OCI-M2 (cell line): Measurements from ENCODE around the gene RNF125.
A peak's percentile ranks its signal among the peaks of the same experiment; 100 is the strongest.
"Not testable (repeated sequence)": the region's sequence is repeated elsewhere in the genome, so short reads cannot be mapped to it uniquely, and the experiment has no call there.

ENCODE experiments used
- DNase-seq: peaks from one replicate; lab custom pipeline; 2025; ENCODE audit not compliant: unreplicated experiment; lab: John Stamatoyannopoulos, UW

RNF125 gene

DNA sequence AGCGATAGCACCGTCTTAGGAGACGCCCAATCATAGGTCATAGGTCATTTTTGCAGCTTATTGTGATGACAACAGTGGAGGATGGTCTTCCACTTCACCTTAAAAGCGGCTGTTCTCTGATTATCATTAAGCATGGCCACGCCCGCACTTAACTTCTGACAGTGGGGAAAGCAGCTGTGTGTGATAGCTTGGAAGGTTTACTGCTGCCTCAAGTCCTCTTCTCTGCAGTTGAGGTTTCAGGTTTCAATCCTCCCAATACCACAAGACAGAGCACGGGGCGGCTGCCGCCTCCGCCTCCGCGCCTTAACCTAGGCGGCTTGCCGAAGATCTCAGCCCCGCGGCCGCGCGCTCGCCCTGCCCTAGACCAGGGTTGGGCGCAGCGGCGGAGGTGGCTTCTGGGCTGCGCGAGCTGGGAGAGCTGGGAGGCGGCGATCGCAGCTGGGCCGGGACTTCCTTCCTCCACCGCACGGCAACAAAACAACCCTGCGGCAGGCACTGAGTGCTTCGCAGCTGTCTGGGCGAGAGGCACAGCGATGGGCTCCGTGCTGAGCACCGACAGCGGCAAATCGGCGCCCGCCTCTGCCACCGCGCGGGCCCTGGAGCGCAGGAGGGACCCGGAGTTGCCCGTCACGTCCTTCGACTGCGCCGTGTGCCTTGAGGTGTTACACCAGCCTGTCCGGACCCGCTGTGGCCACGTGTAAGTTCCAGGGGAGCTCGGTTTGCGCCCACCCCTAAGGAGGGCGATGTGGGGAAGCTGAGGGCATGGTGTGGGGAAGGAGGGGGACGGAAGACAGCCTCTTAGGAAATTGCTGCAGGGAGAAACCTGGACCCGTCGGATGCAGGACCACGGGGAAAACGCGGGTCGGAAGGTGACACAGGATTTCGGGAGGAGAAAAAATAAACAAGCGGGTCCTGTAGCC lies at the start of gene RNF125:
RNF125 (plus strand) TSS at position 495 of the 920 bp plus-strand sequence; CDS start at position 534, 39 bp downstream.
- peak; percentile 35 for DNase-seq

DNA sequence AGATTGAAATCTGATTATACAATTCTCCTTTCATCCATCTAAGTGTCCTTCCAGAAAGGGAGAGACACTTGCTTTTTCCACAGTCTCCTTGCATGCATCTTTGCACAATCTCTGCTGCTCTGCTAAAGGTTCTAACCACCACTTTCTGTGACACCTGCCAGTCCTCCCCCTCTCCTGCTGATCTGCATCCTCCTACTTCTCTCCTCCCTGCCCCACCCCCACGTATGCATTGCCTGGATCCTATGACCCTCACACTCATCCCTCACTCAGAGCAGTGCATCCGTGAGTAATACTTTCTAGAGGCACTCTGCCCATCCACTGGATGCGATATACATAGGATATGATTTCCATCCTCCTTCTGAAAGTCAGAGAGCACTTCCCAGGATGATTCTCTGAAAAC lies 48.0 kb upstream of the RNF125 start:
- DNase-seq, result no peak

DNA sequence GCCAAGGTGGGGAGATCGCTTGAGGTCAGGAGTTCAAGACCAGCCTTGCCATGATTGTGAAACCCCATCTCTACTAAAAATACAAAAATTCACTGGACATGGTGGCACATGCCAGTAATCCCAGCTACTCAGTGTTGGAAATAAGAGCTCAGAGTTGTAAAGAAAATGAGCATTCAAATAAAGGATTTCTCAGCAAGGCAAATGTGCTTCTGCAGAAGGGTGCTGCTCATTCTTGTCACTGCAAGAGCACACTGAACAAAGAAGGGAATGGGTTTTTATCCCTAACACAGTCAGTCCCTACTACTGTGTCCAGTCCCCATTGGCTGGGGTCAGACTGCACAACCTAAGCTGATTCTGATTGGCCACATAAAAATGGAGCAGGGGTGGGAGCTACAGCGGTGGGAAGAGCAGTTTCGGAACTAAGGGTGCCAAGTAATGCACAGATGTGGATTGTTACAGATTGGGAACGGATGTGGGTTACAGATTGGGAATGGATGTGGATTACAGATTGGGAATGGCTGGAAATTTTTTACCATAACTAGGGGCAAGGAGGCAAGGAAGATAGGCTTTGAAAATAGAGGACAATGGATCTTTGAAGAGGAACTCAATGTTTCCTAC lies 44.6 kb upstream of the RNF125 start:
- DNase-seq, result no peak

DNA sequence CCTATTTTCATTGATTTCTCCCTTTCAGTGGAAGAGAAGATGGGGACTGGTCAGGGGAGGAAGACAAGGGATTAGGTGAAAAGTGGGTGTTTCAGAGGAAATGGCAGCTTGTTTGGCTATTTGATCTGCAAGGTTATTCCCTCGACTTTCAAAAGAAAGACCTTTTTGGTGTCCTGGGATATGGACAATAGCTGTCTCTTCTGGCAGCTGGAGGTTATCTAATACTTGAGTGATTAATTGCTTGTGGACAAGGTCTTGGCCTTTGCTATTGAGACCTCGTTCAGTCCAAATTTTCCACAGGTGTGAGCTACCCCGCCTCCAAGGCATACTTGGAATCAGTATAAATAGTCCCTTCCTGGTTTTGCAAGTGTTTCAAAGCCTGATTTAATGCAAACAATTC lies 42.4 kb upstream of the RNF125 start:
- DNase-seq, result no peak

DNA sequence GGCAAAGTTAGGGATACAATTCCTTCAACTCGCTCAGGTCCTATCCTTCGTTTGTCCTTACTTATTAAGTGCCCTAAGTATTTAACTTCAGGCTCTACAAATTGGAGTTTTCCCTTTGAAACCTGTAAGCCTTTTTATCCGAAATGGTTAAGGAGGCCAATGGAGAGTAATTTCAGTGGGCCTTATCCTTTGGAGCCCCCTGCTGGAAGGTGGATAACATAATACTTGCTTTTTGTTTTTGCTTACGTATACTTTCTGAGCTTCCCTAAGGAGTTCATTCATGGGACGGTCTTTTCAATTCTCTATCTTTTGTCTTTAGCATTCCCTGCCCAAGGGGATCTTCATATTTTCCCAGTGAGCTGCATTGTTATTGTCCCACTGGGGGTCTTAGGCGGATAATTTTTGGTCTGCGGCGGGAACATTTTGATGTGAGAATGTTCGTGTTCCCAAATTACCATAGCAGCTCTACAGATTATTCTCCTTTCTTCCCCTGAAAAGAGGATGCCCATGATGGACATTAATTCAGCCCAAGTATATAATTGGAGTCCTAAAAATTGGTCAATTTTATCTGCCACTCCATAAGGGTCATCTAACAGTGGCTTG lies 41.3 kb upstream of the RNF125 start:
- DNase-seq, result no peak

DNA sequence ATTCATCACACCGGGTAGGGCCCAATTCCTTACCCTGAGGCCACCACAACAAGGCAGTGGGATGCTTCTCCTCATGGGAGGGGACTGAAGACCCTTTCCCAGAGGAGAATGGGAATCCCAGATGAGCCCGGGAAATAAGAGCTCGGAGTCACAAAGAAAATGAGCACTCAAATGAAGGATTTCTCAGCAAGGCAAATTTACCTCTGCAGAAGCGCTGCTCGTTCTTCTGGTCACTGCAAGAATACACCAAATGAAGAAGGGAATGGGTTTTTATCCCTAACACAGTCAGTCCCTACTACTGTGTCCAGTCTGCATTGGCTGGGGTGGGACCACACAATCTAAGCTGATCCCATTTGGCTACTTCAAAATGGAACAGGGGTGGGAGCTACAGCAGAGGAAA lies 40.0 kb upstream of the RNF125 start:
- DNase-seq, result no peak

DNA sequence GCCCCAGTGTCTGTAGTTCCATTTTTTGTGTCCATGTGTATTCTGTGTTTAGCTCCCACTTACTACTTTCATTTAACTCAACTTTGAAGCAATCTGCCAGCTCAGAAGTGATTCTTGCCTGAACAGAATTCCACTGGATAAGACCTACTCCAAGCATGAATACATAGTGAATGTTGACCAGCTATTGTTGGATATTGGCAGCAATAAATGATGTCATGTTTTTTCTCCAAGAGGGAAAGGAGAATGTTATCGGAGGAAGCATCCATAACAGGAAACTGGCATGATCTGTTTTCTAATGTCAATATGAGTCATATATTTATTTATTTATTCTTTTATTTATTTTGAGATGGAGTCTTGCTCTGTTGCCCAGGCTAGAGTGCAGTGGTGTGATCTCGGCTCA lies 38.9 kb upstream of the RNF125 start:
- DNase-seq, result no peak

DNA sequence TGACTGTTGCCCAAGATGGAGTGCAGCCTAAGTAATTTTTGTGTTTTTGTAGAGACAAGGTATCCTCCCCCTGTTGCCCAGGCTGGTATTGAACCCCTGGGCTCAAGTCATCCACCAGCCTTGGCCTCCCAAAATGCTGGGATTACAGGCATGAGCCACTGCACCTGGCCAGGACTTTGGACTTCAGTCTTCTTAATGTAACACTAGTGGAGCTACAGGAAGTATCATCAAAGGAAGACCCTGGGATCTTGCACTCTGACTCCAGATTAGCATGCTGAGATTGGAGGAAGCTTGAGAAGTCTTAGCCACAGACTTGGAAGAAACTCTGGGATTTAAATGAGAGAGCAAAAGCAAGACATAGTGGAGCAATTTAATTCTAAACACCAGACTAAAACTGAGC lies 37.8 kb upstream of the RNF125 start:
- DNase-seq, result no peak

DNA sequence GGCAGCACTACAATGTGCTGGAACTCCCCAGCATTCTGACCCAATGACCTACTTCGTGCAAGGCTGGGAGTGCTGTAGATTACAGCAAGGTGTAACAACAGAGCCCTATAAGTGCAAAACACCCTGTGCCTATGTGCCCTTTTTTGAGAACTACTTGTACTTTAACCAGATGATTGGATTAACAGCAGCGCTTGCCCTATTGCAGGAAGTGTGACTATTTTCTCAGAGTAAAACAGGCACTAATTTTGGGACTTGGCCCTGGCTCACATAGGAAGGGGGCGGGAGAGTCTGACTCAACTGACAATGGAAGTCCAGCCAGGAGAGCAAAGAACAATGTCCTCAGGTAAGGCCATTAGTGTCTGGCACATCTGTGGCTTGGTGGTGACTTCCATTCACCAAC lies 35.6 kb upstream of the RNF125 start:
- DNase-seq, result no peak

DNA sequence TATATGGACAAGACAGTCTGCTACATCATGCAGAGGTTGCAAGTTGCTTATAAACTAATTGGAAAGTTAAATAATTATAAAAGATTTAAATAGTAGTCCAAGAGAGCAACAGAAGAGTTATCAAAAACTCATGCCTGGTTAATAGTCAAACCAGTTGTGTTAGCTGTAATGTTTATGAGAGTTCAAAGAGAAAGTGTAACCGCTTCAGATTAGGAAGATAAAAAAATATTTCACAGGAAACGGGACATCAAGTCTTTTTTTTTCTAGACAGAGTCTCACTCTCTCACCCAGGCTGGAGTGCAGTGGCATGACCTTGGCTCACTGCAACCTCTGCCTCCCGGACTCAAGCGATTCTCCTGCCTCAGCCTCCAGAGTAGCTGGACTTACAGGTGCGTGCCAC lies 34.6 kb upstream of the RNF125 start:
- DNase-seq, result no peak

DNA sequence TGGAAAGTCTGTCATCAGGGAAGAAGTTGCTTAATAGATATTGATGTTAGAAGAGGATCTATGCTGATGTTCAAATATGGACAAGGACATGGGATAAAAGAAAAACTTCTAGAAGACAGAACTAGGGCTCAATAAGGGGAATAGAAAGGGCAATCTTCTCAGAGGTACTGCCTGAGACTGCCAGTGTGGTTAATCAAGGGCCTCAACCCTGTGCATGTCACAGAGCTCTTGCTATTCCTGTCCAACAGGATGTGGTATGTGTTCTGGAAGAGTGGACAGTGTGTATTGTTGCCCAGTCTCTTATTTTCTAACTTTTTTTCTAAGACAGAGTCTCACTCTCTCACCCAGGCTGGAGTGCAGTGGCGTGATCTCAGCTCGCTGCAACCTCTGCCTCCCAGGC lies 27.8 kb upstream of the RNF125 start:
- DNase-seq, result no peak

DNA sequence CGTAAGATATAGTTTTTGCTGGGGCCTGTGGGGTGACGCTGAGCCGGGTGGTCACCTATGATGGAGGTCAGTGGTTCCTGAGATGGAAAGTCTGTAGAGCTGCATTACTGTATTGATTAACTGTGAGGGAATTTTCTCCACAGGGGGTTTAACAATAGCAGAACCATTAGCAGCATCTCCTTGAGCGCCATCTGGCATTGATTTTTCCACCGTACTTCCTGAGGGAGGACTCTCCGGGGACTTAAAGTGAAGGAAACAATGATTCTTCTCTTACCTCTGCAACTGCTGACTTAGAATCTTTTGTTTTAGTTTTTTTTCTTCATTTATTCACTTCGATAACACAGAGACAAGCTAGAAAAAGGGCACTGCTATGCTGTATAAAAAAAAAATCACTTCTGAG lies 22.6 kb upstream of the RNF125 start:
- no peak for DNase-seq

DNA sequence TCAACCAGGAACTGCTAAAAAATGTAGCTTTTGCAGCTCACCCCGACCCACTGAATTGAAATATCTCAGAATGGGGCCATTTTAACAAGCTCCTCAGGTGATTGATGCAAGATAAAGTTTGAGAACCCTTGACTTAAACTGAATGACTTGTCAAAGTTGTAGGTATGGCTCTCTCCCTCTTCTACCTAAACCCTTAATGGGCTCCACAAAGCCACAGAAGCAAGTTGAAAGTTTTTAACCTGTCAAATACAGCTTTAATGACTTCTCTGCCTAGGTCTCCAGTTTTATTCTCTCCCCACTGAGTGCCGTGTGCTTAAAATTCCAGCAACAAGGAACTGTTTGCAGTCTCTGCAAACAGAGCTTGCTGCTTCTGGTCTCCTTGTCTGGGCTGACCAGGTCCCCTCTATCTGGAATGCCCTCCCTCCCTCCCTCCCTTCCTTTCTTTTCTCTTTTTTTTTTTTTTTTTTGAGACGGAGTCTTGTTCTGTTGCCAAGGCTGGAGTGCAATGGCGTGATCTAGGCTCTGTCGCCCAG lies 19.7 kb upstream of the RNF125 start:
- no peak for DNase-seq

DNA sequence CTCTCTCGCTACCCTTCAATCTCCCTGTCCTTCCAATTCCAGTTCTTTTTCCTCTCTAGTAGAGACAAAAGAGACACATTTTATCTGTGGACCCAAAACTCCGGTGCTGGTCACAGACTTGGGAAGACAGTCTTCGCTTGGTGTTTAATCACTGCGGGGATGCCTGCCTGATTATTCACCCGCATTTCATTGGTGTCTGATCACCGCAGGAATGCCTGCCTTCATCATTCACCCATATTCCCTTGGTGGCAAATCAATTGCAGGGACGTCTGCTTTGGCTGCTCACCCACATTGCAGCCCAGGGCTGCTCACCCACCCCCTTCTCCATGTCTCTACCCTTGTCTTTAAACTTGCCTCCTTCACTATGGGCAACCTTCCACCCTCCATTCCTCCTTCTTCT lies 17.5 kb upstream of the RNF125 start:
- not testable (repeated sequence) for DNase-seq

DNA sequence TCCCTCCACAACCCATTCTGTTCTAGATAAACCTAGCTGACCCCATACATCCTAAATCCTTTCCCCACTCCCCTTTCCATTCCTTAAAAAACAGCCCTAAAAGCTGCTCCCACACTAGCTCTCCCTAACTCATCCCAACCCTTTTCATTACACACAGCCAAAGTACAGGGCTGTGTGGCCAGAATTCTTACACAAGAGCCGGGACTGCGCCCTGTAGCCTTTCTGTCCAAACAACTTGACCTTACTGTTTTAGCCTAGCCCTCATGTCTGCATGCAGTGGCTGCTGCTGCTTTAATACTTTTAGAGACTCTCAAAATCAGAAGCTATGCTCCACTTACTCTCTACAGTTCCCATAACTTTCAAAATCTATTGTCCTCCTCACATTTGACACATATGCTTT lies 14.8 kb upstream of the RNF125 start:
- not testable (repeated sequence) for DNase-seq

DNA sequence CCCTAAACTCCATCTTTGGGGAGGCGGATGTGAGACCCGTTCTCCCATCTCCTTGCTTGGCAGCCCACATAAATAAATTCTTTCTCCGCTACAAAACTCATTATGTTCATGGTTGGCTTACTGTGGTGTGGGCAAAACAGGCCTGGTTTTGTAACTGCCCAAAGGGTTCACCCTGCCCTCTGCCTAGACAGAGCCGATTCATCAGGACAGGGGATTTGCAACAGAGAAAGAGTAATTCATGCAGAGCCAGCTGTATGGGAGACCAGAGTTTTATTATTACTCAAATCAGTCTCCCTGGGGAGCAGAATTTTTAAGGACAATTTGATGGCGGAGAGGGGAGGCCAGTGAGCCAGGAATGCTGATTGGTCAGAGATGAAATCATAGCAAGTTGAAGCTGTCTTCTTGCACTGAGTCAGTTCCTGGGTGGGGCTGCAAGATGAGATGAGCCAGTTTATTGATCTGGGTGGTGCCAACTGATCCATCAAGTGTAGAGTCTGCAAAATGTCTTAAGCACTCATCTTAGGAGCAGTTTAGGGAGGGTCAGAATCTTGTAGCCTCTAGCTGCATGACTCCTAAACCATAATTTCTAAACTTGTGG lies 8.4 kb upstream of the RNF125 start:
- DNase-seq, result no peak

DNA sequence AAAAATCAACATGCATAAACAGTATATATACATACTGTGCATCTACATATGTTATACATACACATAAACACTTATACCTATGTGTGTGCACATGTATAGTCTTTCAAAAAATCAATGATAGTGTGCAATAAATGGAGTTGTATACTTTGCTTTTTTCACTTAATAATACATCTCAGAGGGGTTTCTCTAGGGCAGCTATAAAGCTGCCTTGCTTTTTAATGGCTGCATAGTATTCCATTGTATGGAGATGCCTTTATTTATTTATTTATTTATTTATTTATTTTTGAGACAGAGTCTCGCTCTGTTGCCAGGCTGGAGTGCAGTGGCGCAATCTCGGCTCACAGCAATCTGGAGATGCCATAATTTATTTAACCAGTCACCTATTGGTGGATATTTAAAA lies 7.4 kb upstream of the RNF125 start:
- no peak for DNase-seq

DNA sequence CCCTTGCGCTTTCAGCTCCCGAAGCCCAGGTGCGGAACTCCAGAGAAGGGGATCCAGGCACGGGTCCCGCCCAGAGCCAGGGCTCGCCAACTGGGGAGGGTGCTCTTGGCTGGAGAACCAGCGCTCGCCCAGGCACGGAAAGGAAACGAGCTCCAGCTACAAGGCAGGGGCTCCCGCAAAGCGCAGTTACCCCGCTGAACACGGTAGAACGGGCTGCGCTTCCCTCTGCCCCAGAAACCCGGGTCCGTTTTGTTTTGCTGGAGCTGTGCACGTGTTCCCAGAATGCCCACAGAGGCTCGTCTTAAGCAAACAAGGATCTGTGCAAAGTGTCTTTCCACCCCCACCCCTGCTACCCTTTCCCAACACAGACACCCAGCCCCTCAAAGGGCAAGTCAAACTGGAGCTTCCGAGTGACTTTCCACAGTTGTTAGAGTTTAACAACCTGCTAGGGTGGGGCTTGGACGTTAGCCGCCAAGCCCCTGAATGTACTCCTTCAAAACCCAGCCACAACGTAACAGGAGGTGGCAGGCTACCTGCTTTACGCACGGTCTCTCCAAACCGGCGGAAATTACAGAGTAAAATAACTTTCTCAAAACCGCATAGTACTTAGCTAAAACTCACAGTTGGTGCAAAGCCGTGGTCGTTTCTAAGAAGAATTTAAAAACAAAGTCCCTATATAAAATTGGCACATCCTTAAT lies 775 bp downstream of the RNF125 start:
- DNase-seq, result no peak

DNA sequence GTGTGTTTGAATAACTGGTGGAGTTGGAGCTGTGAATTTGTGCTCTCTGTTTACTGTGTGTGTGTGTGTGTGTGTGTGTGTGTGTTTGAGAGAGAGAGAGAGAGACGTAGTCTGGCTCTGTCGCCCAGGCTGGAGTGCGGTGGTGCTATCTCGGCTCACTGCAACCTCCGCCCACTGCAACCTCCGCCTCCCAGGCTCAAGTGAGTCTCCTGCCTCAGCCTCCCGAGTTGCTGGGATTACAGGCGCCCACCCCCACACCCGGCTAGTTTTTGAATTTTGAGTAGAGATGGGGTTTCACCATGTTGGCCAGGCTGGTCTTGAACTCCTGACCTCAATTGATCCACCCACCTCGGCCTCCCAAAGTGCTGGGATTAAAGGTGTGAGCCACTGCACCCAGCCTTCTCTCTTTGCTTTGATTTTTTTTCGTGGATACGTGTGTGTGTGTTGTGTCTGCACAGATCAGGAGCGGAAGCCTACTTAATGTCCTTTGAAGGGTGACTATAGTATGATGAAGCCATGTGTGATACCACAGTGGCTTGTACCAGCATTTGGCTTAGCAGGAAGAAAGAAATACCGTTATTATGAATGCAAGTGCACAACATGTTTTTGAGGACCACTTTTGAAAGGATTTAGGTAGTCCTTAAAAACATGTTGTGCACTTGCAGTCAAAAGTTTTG lies 1.5 kb downstream of the RNF125 start:
- DNase-seq, result not testable (repeated sequence)
